DND-41 (cell line): Measurements from ENCODE around the gene IQGAP1.
"Not testable (repeated sequence)": the region's sequence is repeated elsewhere in the genome, so short reads cannot be mapped to it uniquely, and the experiment has no call there.

Experiments used
- ATAC-seq: fragments of 200-7000 bp; cut with Tn5 transposase; 3 replicates; pipeline ENCODE4 v1.9.1; 2021; ENCODE audit warnings: low read depth; ENCODE audit not compliant: insufficient read depth
- DNase-seq: peaks from one replicate; pipeline ENCODE4 v3.0.0-alpha.2; 2020
- H2AFZ ChIP-seq: 2 replicates; pipeline ENCODE4 v1.6.0; 2012; ENCODE audit warnings: low read depth, low read length
- H3K27ac ChIP-seq: 2 replicates; pipeline ENCODE4 v1.5.1; 2012; ENCODE audit warnings: low read length, inconsistent platforms
- H3K27me3 ChIP-seq: fragments of 200-600 bp; sonication (generic); 2 replicates; pipeline ENCODE4 v1.6.0; 2012; ENCODE audit warnings: low read length, mild to moderate bottlenecking, inconsistent platforms; ENCODE audit not compliant: insufficient read depth, poor library complexity
- H3K36me3 ChIP-seq: 2 replicates; pipeline ENCODE4 v1.5.1; 2012; ENCODE audit warnings: low read length, inconsistent platforms; ENCODE audit not compliant: insufficient read depth
- H3K4me1 ChIP-seq: 2 replicates; pipeline ENCODE4 v1.5.1; 2012; ENCODE audit warnings: mild to moderate bottlenecking, low read length; ENCODE audit not compliant: insufficient read depth
- H3K4me2 ChIP-seq: 2 replicates; pipeline ENCODE4 v1.6.0; 2012; ENCODE audit warnings: mild to moderate bottlenecking, moderate library complexity, low read length, inconsistent platforms; ENCODE audit not compliant: insufficient read depth
- H3K4me3 ChIP-seq, 2 experiments: fragments of 200-600 bp in 1 of 2; shearing (Covaris generic) in 1 of 2; 2 replicates each; pipeline ENCODE4 v1.5.1; 2012 to 2016; ENCODE audit warnings: inconsistent platforms in 2 of 2, low read length in 2 of 2, mild to moderate bottlenecking in 2 of 2, low read depth in 1 of 2, moderate library complexity in 1 of 2
- H3K79me2 ChIP-seq: 2 replicates; pipeline ENCODE4 v1.6.0; 2012; ENCODE audit warnings: low read length, inconsistent platforms; ENCODE audit not compliant: insufficient read depth
- H3K9ac ChIP-seq: 2 replicates; pipeline ENCODE4 v1.6.0; 2012; ENCODE audit warnings: low read depth, mild to moderate bottlenecking, inconsistent platforms, low read length, moderate library complexity
- H3K9me3 ChIP-seq: 2 replicates; pipeline ENCODE4 v1.5.1; 2012; ENCODE audit warnings: low read length, moderate library complexity, mild to moderate bottlenecking, inconsistent platforms; ENCODE audit not compliant: insufficient read depth, severe bottlenecking
- H4K20me1 ChIP-seq: 2 replicates; pipeline ENCODE4 v1.6.0; 2012; ENCODE audit warnings: low read length; ENCODE audit not compliant: insufficient read depth
- EZH2 ChIP-seq: IDR thresholded peaks from 3 replicates; pipeline ENCODE4 v1.6.1; 2012; ENCODE audit warnings: borderline replicate concordance, low read depth, mild to moderate bottlenecking, moderate library complexity, low read length, inconsistent platforms; ENCODE audit not compliant: severe bottlenecking
- TF ChIP-seq, protein P1 (sequence below): IDR thresholded peaks from 2 replicates; pipeline ENCODE4 v1.5.1; 2012; ENCODE audit warnings: borderline replicate concordance, low read length, moderate library complexity, mild to moderate bottlenecking; ENCODE audit not compliant: poor library complexity, severe bottlenecking; ENCODE audit errors: extremely low read depth

Gene IQGAP1

DNA sequence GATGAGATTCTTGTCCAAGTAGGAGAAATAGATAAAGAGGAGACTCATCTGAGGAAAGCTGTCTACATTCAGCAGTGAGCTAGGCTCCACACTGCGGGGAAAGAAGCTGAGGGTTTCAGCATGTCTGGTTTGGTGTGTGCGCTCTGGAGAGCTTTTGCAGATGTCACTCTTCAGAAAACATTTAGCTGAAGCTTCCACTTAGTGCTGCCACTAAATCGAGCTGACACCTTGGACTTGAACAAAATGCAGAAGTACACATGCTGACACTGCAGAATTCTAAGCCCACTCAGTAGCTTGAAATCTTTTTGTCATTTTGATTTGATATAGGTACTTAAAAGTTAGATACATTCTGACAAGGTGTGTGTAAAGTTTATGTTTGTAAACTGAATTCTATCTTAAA lies 109.3 kb downstream of the IQGAP1 start:
- Histone ChIP-seq H3K4me1 (no peaks in the 10 kb centered on the region), H4K20me1 (no peaks in the 10 kb centered on the region), H3K36me3 (peaks cover 75% of the 10 kb centered on the region), H2AFZ (no peak overlapping the region), H3K4me2 (no peak overlapping the region), H3K27ac (no peak overlapping the region), H3K27me3 (no peaks in the 10 kb centered on the region), H3K79me2 (no peaks in the 10 kb centered on the region), H3K4me3 (no peak overlapping the region), H3K9ac (no peak overlapping the region), H3K9me3 (no peaks in the 10 kb centered on the region)
- TF ChIP-seq, protein P1, sequence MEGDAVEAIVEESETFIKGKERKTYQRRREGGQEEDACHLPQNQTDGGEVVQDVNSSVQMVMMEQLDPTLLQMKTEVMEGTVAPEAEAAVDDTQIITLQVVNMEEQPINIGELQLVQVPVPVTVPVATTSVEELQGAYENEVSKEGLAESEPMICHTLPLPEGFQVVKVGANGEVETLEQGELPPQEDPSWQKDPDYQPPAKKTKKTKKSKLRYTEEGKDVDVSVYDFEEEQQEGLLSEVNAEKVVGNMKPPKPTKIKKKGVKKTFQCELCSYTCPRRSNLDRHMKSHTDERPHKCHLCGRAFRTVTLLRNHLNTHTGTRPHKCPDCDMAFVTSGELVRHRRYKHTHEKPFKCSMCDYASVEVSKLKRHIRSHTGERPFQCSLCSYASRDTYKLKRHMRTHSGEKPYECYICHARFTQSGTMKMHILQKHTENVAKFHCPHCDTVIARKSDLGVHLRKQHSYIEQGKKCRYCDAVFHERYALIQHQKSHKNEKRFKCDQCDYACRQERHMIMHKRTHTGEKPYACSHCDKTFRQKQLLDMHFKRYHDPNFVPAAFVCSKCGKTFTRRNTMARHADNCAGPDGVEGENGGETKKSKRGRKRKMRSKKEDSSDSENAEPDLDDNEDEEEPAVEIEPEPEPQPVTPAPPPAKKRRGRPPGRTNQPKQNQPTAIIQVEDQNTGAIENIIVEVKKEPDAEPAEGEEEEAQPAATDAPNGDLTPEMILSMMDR, result no peak
- ATAC-seq, result no peak
- DNase-seq, result no peak

GRCh38 chr15:90497912-90498311 lies 109.9 kb downstream of the IQGAP1 start:
- H3K27ac ChIP-seq, result no peak overlapping the region

DNA sequence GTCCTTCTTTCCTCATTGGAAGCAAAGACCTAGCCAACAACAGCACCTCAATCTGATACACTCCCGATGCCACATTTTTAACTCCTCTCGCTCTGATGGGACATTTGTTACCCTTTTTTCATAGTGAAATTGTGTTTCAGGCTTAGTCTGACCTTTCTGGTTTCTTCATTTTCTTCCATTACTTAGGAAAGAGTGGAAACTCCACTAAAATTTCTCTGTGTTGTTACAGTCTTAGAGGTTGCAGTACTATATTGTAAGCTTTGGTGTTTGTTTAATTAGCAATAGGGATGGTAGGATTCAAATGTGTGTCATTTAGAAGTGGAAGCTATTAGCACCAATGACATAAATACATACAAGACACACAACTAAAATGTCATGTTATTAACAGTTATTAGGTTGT lies 112.1 kb downstream of the IQGAP1 start:
- no peak for DNase-seq
- no peaks in the 10 kb centered on the region for H3K79me2 ChIP-seq
- no peak overlapping the region for H2AFZ ChIP-seq
- TF ChIP-seq, protein P1, result no peak
- no peak for TF ChIP-seq EZH2
- no peak overlapping the region for H3K4me3 ChIP-seq
- H3K27me3 ChIP-seq, result no peaks in the 10 kb centered on the region
- no peaks in the 10 kb centered on the region for H3K4me1 ChIP-seq
- H3K9me3 ChIP-seq, result no peaks in the 10 kb centered on the region
- H3K9ac ChIP-seq, result no peak overlapping the region
- H3K27ac ChIP-seq, result no peak overlapping the region
- H4K20me1 ChIP-seq, result no peaks in the 10 kb centered on the region
- no peak for ATAC-seq
- H3K4me2 ChIP-seq, result no peak overlapping the region
- peaks cover 51% of the 10 kb centered on the region for H3K36me3 ChIP-seq

More at GRCh38 chr15:90497912-90498311, 109.9 kb downstream of the IQGAP1 start:
- H3K36me3 ChIP-seq, result peaks cover 70% of the 10 kb centered on the region
- DNase-seq, result no peak
- no peaks in the 10 kb centered on the region for H3K27me3 ChIP-seq
- H3K79me2 ChIP-seq, result no peaks in the 10 kb centered on the region
- H4K20me1 ChIP-seq, result no peaks in the 10 kb centered on the region
- ATAC-seq, result no peak
- H3K4me2 ChIP-seq, result no peak overlapping the region
- H3K9ac ChIP-seq, result no peak overlapping the region
- H3K4me1 ChIP-seq, result no peaks in the 10 kb centered on the region
- H3K4me3 ChIP-seq, result no peak overlapping the region
- H3K9me3 ChIP-seq, result no peaks in the 10 kb centered on the region
- TF ChIP-seq, protein P1, result no peak
- TF ChIP-seq EZH2, result no peak
- H2AFZ ChIP-seq, result no peak overlapping the region

DNA sequence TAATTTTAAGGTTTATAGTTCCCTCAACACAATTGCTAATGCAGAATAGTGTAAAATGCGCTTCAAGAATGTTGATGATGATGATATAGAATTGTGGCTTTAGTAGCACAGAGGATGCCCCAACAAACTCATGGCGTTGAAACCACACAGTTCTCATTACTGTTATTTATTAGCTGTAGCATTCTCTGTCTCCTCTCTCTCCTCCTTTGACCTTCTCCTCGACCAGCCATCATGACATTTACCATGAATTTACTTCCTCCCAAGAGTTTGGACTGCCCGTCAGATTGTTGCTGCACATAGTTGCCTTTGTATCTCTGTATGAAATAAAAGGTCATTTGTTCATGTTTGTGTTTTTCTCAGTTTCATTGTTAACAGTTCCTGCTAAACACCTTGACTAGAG lies 113.9 kb downstream of the IQGAP1 start:
- no peak overlapping the region for H2AFZ ChIP-seq
- H3K36me3 ChIP-seq, result peaks cover 40% of the 10 kb centered on the region
- H3K4me3 ChIP-seq, result no peak overlapping the region
- DNase-seq (no peak), ATAC-seq (no peak)
- no peaks in the 10 kb centered on the region for H3K4me1 ChIP-seq
- no peaks in the 10 kb centered on the region for H3K27me3 ChIP-seq
- no peak overlapping the region for H3K27ac ChIP-seq
- H3K79me2 ChIP-seq, result no peaks in the 10 kb centered on the region
- no peaks in the 10 kb centered on the region for H3K9me3 ChIP-seq
- no peak for TF ChIP-seq EZH2
- TF ChIP-seq, protein P1, result no peak
- no peaks in the 10 kb centered on the region for H4K20me1 ChIP-seq
- H3K9ac ChIP-seq, result no peak overlapping the region
- no peak overlapping the region for H3K4me2 ChIP-seq

DNA sequence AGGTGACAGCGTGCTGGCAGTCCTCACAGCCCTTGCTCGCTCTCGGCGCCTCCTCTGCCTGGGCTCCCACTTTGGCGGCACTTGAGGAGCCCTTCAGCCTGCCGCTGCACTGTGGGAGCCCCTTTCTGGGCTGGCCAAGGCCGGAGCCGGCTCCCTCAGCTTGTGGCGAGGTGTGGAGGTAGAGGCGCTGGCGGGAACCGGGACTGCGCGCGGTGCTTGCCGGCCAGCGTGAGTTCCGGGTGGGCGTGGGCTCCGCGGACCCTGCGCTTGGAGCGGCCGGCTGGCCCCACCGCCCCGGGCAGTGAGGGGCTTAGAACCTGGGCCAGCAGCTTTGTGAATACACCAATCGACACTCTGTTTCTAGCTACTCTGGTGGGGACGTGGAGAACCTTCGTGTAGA lies 122.7 kb downstream of the IQGAP1 start:
- not testable (repeated sequence) for H3K4me2 ChIP-seq, H3K27me3 ChIP-seq, H3K36me3 ChIP-seq, H3K9ac ChIP-seq, H3K27ac ChIP-seq, ATAC-seq, H4K20me1 ChIP-seq, H3K4me1 ChIP-seq, H3K4me3 ChIP-seq, H3K9me3 ChIP-seq, H2AFZ ChIP-seq, H3K79me2 ChIP-seq, DNase-seq
